HG03378 (cell line): ENCODE data around the gene NOD2.

Experiments used
- ATAC-seq: cut with Tn5 transposase; IDR thresholded peaks from one replicate; pipeline ENCODE4 v1.9.1; 2021; ENCODE audit warnings: mild to moderate bottlenecking, moderate library complexity; ENCODE audit not compliant: unreplicated experiment

The NOD2 gene

GRCh38 chr16:50741225-50741780 is 47.9 kb downstream of the NOD2 start:
- peak; percentile 16 for ATAC-seq

DNA sequence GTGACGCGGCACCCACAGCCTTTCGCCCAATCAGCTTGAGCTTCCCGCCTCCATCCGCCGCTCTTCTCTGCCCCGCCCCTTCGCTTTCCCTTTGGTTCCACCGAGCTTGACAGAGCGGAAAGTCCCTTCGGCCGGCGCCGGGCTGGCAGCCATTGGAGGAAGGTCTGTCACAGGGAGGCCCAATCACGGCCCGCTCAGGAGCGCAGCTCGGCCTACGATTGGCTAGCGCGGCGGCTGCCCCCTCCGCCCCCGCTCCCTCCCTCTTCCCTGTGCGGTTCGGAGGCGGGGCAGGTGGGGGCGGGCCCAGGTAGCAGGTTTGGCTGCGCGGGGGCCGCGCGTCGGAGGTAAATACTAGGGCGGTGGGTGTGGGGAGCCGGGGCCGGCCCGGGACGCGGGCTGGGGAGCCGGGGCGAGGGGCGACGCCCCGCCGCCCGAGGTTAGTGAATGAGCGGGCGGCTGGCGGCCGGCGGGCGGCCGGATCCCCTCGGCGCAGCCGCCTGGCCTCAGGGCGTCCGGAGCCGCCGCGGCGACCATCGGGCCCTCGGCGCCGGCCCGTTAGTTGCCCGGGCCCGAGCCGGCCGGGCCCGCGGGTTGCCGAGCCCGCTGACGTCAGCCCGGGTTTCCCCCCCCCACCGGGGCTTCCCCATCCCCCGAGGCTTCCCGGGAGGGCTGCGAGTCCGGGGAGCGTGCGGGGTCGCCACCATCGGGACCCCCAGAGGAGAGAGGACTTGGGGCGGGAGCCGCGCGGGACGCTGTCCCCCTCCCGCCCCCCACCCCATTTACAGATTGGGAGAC is 48.6 kb downstream of the NOD2 start, which contains the start of gene CYLD:
TSS of gene CYLD (plus strand) at position 306 of the 795 bp plus-strand sequence. CDS start 7,613 bp downstream, outside the sequence.
- peak; percentile 90 for ATAC-seq

GRCh38 chr16:50742576-50743200 is 49.3 kb downstream of the NOD2 start:
- ATAC-seq, result no peak

DNA sequence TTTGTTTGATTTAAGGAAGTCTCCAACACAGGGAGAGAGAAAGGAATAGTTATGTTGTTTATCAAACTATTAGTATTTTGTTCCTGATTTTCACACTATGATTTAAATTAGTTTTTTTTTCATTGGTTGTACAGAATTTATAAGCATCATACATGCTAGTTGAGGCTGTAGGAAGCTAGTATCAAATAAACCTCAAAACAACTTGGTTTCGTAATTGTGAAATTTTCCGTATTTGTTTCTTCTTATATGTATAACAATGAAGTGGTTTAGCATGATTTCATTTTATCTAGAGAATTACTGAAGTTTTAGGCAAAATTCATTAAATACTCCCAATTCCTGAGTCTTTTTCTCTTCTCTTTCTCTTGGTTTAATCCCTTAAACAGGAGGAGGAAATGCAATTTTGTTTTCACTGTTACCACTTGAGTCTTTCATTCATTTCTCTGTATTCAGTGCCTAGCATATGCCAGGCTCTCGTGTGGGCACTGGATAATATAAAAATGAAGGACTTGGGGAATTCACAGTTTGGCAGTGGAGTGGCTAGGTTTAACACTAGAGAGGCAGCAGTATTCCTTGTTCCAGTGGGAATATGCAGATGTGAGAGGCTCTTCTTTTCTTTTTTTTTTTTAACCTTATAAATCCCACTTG is 50.3 kb downstream of the NOD2 start:
- no peak for ATAC-seq

GRCh38 chr16:50744881-50745280 is 51.5 kb downstream of the NOD2 start:
- no peak for ATAC-seq

DNA sequence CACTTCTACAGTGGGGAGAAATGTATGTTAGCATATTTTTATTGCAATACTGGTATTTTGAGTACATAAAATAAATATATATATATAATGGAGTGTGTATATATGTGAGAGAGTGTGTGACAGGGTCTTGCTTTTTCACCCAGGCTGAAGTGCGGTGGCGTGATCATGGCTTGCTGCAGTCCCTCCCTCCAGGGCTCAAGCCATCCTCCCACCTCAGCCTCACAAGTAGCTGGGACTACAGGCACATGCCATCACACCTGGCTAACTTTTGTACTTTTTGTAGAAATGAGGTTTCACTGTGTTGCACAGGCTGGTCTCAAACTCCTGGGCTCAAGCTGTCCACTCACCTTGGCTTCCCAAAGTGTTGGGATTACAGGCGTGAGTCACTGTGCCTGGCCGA is 52.5 kb downstream of the NOD2 start:
- ATAC-seq, result no peak

DNA sequence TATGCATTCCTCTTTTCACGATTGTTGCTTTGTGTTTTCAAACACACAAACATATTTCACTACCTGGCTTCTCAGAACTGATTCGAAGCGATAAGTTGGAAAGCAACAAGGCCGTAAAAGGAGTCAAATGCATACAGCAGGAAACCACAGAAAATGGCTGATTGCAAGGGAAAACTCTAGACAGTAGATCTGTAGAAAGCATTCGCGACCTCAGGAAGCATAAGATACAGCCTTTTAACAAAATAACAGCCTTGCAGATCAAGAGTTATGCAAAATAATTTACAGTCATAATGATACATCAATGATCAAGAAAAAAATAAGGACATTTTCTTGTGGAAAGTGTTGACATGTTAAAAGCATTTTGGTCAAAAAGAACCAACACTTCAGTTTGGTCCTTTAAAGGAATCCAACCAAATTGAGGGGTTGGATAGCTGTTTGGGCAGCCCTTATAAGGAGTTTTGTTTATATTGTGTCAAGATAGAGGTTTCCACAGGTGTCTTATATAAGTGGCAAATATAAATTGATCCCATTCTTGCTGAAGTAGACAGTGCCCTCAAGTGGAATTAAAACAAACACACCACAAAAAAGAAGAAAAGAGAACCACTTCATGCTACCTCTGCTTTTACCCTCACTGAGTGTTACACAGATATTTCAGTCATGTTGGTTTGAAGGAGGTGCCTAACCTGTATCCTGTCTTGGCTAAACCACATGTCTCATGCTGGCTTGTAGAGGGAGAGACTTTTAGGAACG is 54.0 kb downstream of the NOD2 start:
- peak; percentile 66 for ATAC-seq

DNA sequence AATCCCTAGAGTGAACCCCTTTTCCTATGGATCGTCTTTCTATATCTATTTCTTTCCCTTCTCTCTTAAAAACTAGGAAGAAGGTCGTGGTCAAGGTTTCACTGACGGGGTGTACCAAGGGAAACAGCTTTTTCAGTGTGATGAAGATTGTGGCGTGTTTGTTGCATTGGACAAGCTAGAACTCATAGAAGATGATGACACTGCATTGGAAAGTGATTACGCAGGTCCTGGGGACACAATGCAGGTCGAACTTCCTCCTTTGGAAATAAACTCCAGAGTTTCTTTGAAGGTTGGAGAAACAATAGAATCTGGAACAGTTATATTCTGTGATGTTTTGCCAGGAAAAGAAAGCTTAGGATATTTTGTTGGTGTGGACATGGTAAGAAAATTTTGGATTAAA is 58.1 kb downstream of the NOD2 start:
- ATAC-seq, result no peak

DNA sequence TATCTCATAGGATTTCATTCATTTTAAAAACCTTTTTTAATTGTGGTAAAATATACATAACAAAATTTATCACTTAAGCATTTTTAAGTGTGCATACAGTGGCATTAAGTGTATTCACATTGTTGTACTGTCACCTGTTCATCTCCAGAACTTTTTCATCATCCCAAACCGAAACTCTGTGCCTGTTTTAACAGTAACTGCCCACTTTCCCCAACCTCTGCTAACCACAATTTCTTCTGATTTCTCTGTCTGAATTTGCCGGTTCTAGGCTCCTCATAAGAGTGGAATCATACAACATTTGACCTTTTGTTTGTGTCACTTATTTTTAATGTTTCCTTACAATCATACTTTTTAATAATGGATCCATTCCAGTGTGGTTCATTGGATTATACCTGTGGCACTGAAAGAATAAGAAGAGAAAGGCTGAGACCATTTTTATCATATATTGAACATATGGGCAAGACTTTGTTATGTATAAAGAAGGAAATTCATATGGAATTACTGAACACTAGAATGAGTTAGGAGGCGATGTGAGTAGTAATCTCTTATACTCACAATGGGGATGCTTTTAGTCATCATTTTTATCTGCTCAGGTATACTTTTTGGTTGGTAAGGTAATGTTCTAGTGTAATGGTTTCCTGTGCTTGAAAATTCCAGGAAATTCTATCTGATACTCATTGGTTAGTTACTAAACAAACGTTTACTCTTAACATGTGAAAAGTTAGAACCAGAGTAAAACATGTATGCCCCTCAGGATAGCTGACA is 59.2 kb downstream of the NOD2 start:
- no peak for ATAC-seq

DNA sequence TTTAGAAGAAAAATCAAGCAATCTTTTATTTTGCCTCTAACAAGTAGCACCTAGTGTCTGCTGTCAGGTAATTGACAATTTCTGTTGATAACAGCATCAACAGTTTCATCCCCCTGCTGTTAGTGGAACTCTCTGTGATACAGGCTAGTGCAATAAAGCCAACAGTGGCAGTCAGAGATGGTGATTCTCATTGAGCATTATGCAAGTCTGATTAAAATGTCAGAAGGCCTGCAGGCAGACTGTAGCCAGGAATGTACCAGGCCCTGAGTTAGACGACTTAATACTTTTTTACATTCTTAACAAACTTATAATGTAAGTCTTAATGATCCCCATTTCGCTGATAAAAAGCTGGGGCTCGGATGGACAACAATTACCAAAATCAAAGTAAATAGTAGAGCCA is 63.1 kb downstream of the NOD2 start:
- ATAC-seq, result no peak

DNA sequence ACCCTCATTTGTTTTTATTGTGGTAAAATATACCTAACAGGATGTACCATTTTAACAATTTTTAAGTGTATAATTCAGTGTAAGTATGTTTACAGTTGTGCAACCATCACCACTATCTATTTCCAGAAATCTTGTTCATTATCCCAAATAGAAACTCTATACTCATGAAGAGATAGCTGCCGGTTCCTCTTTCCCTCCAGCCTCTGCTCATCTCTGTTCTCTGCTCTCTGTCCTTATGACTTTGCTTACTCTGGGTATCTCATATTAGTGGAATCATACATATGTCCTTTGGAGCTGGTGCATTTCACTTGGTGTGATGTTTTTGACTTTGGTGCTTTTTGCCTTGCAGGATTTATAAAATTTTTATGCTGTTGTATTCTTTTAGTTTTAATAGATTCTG is 67.9 kb downstream of the NOD2 start:
- no peak for ATAC-seq

- ATAC-seq, result no peak
Measured at GRCh38 chr16:50762241-50762640, 68.8 kb downstream of the NOD2 start.

GRCh38 chr16:50763211-50763610 is 69.8 kb downstream of the NOD2 start:
- no peak for ATAC-seq

DNA sequence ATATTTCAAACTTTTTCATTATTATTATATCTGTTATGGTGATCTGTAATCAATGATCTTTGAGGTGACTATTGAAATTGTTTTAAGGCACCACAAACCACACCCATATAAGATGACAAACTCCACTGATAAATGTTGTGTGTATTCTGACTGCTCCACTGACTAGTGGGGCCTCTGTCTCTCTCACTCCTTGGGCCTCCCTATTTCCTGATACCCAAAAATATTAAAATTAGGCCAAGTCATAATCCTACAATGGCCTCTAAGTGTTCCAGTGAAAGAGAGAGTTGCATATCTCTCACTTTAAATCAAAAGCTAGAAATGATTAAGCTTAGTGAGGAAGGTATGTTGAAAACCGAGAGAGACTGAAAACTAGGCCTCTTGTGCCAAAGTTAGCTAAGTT is 71.9 kb downstream of the NOD2 start:
- ATAC-seq, result no peak

DNA sequence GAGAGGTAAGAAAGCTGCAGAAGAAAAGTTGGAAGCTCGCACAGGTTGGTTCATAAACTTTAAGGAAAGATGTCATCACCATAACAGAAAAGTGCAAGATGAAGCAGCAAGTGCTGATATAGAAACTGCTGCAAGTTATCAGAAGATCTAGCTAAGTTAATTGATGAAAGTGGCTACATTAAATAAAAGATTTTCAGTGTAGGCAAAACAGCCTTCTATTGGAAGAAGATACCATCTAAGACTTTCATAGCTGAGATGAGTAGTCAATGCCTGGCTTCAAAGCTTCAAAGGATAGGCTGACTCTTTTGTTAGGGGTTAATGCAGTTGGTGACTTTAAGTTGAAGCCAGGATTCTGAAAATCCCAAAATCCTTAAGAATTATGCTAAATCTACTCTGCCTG is 72.5 kb downstream of the NOD2 start:
- no peak for ATAC-seq

- ATAC-seq, result no peak
Measured at GRCh38 chr16:50767197-50767596, 73.8 kb downstream of the NOD2 start.

DNA sequence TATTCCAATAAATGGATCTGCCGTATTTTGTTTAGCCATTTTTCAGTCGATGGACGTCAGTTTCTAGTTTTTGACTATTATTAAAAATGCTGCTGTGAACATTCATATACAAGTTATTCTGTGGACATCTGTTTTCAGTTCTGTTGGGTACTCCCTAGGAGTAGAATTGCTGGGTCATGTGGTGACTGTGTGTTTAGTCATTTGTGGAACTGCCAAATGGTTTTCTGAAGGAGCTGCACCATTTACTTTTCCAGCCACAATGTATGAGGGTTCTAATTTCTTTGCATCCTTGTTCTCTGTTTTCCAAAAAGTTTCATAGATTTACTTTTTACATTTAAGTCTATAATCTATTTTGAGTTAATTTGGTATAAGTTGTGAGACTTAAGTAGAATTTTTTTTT is 78.0 kb downstream of the NOD2 start:
- no peak for ATAC-seq

- ATAC-seq, result no peak
Measured at GRCh38 chr16:50774405-50774804, 81.0 kb downstream of the NOD2 start.

- ATAC-seq, result no peak
Measured at GRCh38 chr16:50774960-50775359, 81.6 kb downstream of the NOD2 start.

DNA sequence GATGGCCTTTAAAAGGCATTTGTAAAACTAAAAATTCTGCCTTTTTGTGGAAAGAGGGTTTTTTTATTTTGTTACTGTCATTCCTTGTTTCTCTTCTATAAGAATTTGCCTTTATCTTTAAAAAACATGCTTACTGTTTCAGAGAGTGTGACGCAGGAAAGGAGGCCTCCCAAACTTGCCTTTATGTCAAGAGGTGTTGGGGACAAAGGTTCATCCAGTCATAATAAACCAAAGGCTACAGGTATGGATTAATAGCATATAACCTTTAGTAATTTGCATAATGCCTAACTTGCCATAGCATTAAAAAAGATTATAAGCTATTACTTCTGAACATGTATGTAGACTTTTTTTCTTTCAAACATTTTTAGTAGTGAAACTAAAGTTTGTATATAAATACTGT is 82.6 kb downstream of the NOD2 start:
- no peak for ATAC-seq
